SK-N-SH (cell line): ENCODE measurements around the gene HEG1. TPM values are rescaled to one million over a fixed set of nuclear protein-coding genes. Genes with fewer than 3 reads are reported as not detected.

ENCODE experiments used
- CTCF ChIA-PET: fragments of 300-600, 350-600 bp; formaldehyde crosslinking; extraction: SDS; loops from one replicate; lab custom pipeline; 2021; lab: Yijun Ruan, JAX
- POLR2A ChIA-PET: fragments of 350-600 bp; sonication (Branson Sonifier 250); formaldehyde crosslinking; extraction: SDS; loops from one replicate; lab custom pipeline; 2020; ENCODE audit warnings: antibody characterized with exemption, inconsistent platforms; lab: Yijun Ruan, JAX
- DNase-seq: peaks from one replicate; pipeline ENCODE4 v3.0.0; 2012
- H2AFZ ChIP-seq: fragments of 200-600 bp; sonication (generic); 2 replicates; pipeline ENCODE4 v1.8.1; 2016; ENCODE audit warnings: antibody characterized with exemption, mild to moderate bottlenecking, low read depth
- H3F3A ChIP-seq: fragments of 200-600 bp; sonication (generic); replicated peaks from 2 replicates; pipeline ENCODE3; 2016; ENCODE audit warnings: antibody characterized with exemption, mild to moderate bottlenecking; ENCODE audit not compliant: insufficient read depth
- H3K27ac ChIP-seq, 2 experiments: fragments of 200-500 bp in 1 of 2; fragments of 200-600 bp in 1 of 2; sonication (Bioruptor generic) in 1 of 2; sonication (generic), shearing (Covaris generic) in 1 of 2; 2 replicates each; pipeline versions ENCODE4 v1.5.1 to v1.6.1; 2014 to 2016; ENCODE audit warnings: low read depth in 2 of 2, inconsistent platforms in 1 of 2, low read length in 1 of 2, mild to moderate bottlenecking in 1 of 2, mixed read lengths in 1 of 2
- H3K27me3 ChIP-seq: fragments of 200-600 bp; sonication (generic), shearing (Covaris generic); 2 replicates; pipeline ENCODE4 v1.6.1; 2016; ENCODE audit warnings: mixed run types; ENCODE audit not compliant: insufficient read depth
- H3K36me3 ChIP-seq, 2 experiments: fragments of 200-500 bp in 1 of 2; fragments of 200-600 bp in 1 of 2; sonication (Bioruptor generic) in 1 of 2; sonication (generic) in 1 of 2; replicated peaks in 1 of 2; 2 replicates each; pipeline versions ENCODE3 to v1.5.1; 2014 to 2016; ENCODE audit warnings: low read length in 1 of 2, mild to moderate bottlenecking in 1 of 2; ENCODE audit not compliant: insufficient read depth in 2 of 2, control insufficient read depth in 1 of 2
- H3K4me1 ChIP-seq, 2 experiments: fragments of 200-500 bp in 1 of 2; fragments of 200-600 bp in 1 of 2; sonication (Bioruptor generic) in 1 of 2; sonication (generic), shearing (Covaris generic) in 1 of 2; 2 replicates each; pipeline versions ENCODE4 v1.5.1 to v1.6.1; 2014 to 2016; ENCODE audit warnings: low read depth in 1 of 2, low read length in 1 of 2, mixed run types in 1 of 2; ENCODE audit not compliant: insufficient read depth in 2 of 2, control insufficient read depth in 1 of 2
- H3K4me2 ChIP-seq: fragments of 200-600 bp; sonication (generic), shearing (Covaris generic); 2 replicates; pipeline ENCODE4 v1.6.1; 2017; ENCODE audit warnings: mixed run types
- H3K4me3 ChIP-seq, 2 experiments: fragments of 200-500 bp in 1 of 2; fragments of 200-600 bp in 1 of 2; sonication (Bioruptor generic) in 1 of 2; sonication (generic), shearing (Covaris generic) in 1 of 2; 2 replicates each; pipeline versions ENCODE4 v1.5.1 to v1.8.1; 2014 to 2016; ENCODE audit warnings: low read depth in 2 of 2, inconsistent platforms in 1 of 2, low read length in 1 of 2, mild to moderate bottlenecking in 1 of 2, mixed read lengths in 1 of 2, moderate library complexity in 1 of 2
- H3K79me2 ChIP-seq: fragments of 200-600 bp; sonication (generic); 2 replicates; pipeline ENCODE4 v1.8.1; 2017; ENCODE audit warnings: mild to moderate bottlenecking; ENCODE audit not compliant: insufficient read depth
- H3K9ac ChIP-seq: fragments of 200-600 bp; sonication (generic); 2 replicates; pipeline ENCODE4 v1.6.1; 2017; ENCODE audit warnings: mixed run types
- H3K9me2 ChIP-seq: fragments of 200-600 bp; sonication (generic); 2 replicates; pipeline ENCODE4 v1.6.1; 2017; ENCODE audit warnings: mixed run types
- H3K9me3 ChIP-seq: fragments of 200-600 bp; sonication (generic); 2 replicates; pipeline ENCODE4 v1.6.1; 2017; ENCODE audit warnings: mixed run types, mild to moderate bottlenecking, moderate library complexity
- H4K20me1 ChIP-seq: fragments of 200-600 bp; sonication (generic); 2 replicates; pipeline ENCODE4 v1.6.1; 2017; ENCODE audit warnings: mild to moderate bottlenecking, mixed run types; ENCODE audit not compliant: insufficient read depth
- CHD2 ChIP-seq: fragments of 150-350 bp; IDR thresholded peaks from 2 replicates; pipeline ENCODE4 v1.6.1; 2018; ENCODE audit warnings: low read length; ENCODE audit not compliant: partially characterized antibody
- FOXM1 ChIP-seq: IDR thresholded peaks from 2 replicates; pipeline ENCODE4 v1.4.0; 2012; ENCODE audit warnings: low read depth, mild to moderate bottlenecking
- GABPA ChIP-seq: IDR thresholded peaks from 2 replicates; pipeline ENCODE4 v1.4.0; 2012; ENCODE audit warnings: low read depth, mild to moderate bottlenecking
- JUND ChIP-seq: IDR thresholded peaks from 2 replicates; pipeline ENCODE4 v1.4.0; 2012
- MAX ChIP-seq: IDR thresholded peaks from 2 replicates; pipeline ENCODE4 v1.4.0; 2012; ENCODE audit warnings: low read depth
- MEF2A ChIP-seq: IDR thresholded peaks from 2 replicates; pipeline ENCODE4 v1.4.0; 2012; ENCODE audit warnings: low read depth, borderline replicate concordance
- MXI1 ChIP-seq: IDR thresholded peaks from 2 replicates; pipeline ENCODE4 v1.6.1; 2012; ENCODE audit warnings: mild to moderate bottlenecking, low read depth, low read length, improper control_type of control experiment
- PBX3 ChIP-seq: IDR thresholded peaks from 2 replicates; pipeline ENCODE4; 2012
- POLR2AphosphoS5 ChIP-seq: IDR thresholded peaks from 2 replicates; pipeline ENCODE4 v1.6.1; 2012; ENCODE audit warnings: low read depth, low read length
- RAD21 ChIP-seq: IDR thresholded peaks from 2 replicates; pipeline ENCODE4 v1.6.1; 2012; ENCODE audit warnings: mild to moderate bottlenecking, low read length
- REST ChIP-seq: IDR thresholded peaks from 2 replicates; pipeline ENCODE4 v1.6.1; 2012; ENCODE audit warnings: mild to moderate bottlenecking, low read depth, low read length, moderate library complexity
- RFX5 ChIP-seq: IDR thresholded peaks from 2 replicates; pipeline ENCODE4 v1.6.1; 2012; ENCODE audit warnings: mild to moderate bottlenecking, improper control_type of control experiment, low read length
- TAF1 ChIP-seq: IDR thresholded peaks from 2 replicates; pipeline ENCODE4 v1.6.1; 2012; ENCODE audit warnings: low read depth, mild to moderate bottlenecking, low read length, moderate library complexity, borderline replicate concordance
- TEAD4 ChIP-seq: IDR thresholded peaks from 2 replicates; pipeline ENCODE4 v1.4.0; 2012; ENCODE audit warnings: mild to moderate bottlenecking, borderline replicate concordance; ENCODE audit not compliant: insufficient read depth
- USF1 ChIP-seq: IDR thresholded peaks from 2 replicates; pipeline ENCODE4 v1.4.0; 2012; ENCODE audit warnings: low read depth, borderline replicate concordance
- ZBTB33 ChIP-seq: IDR thresholded peaks from 2 replicates; pipeline ENCODE4 v1.4.0; 2012; ENCODE audit warnings: low read depth, borderline replicate concordance
- WGBS: methylation state at CpG from one replicate; pipeline ENCODE4 v1.1.6; 2017; ENCODE audit warnings: low lambda C conversion rate; 5-methylcytosine and 5-hydroxymethylcytosine counted together
- polyA plus RNA-seq, 3 experiments: library from polyadenylated mRNA; depleted of rRNA; stranded (reverse); fragments of >200 nt; gene quantifications; 2 replicates each; pipeline ENCODE4 v1.2.3, GENCODE V29; 2012

HEG1 gene
- polyA plus RNA-seq, 1 of the 3 experiments (the other 2 are of a cell fraction), result 27.7 TPM

GRCh38 chr3:125069452-125069851 lies 13.7 kb upstream of the HEG1 start:
- Histone ChIP-seq H4K20me1 (no peaks in the 10 kb centered on the region), H3K27me3 (no peaks in the 10 kb centered on the region), H3K79me2 (no peaks in the 10 kb centered on the region), H3F3A (peaks cover 5% of the 10 kb centered on the region), H3K9me3 (no peaks in the 10 kb centered on the region), H3K4me1 (peaks cover 0 to 9% of the 10 kb centered on the region in 2 experiments; a peak in 1 of 4 replicates), H3K27ac (no peak overlapping the region), H3K9ac (no peak overlapping the region), H3K36me3 (no peaks in the 10 kb centered on the region), H2AFZ (no peak overlapping the region), H3K9me2 (no peaks in the 10 kb centered on the region), H3K4me3 (no peak overlapping the region), H3K4me2 (no peak overlapping the region)
- ChIA-PET POLR2A (no interaction called here), CTCF (no interaction called here)
- DNase-seq, result no peak
- TF ChIP-seq GABPA (no peak), MXI1 (no peak), POLR2AphosphoS5 (no peak), ZBTB33 (no peak), TAF1 (no peak), CHD2 (no peak), MEF2A (no peak), TEAD4 (no peak), FOXM1 (no peak), REST (no peak), RAD21 (no peak), USF1 (no peak), RFX5 (no peak), MAX (no peak), JUND (no peak), PBX3 (no peak)
- WGBS, result 92% methylated on average over 1 of the region's 1 CpG
